ENCODE measurements around the gene TTLL11.
"Not testable (repeated sequence)": the region's sequence is repeated elsewhere in the genome, so short reads cannot be mapped to it uniquely, and the experiment has no call there.

TTLL11 gene

GRCh38 chr9:122125509-122126330, 32.6 kb upstream of the TTLL11 start:
- FAIRE-seq (no peak), DNase-seq (ENCODE audit: insufficient read length, low spot score) (no peak)

- peak; percentile 47 for FAIRE-seq
- peak; percentile 91 for DNase-seq (ENCODE audit: insufficient read length, low spot score)
Observed at GRCh38 chr9:122125158-122125508, 32.0 kb upstream of the TTLL11 start.

GRCh38 chr9:122124528-122124927, 31.4 kb upstream of the TTLL11 start:
- FAIRE-seq, result no peak
- DNase-seq (ENCODE audit: insufficient read length, low spot score), result no peak

- DNase-seq (ENCODE audit: insufficient read length, low spot score) (no peak), FAIRE-seq (no peak)
Observed at GRCh38 chr9:122124048-122124447, 30.9 kb upstream of the TTLL11 start.

- DNase-seq (ENCODE audit: insufficient read length, low spot score), result peak; percentile 75
- no peak for FAIRE-seq
Observed at GRCh38 chr9:122122903-122123632, 30.0 kb upstream of the TTLL11 start.

- DNase-seq (ENCODE audit: insufficient read length, low spot score) (no peak), FAIRE-seq (no peak)
Observed at GRCh38 chr9:122122468-122122867, 29.4 kb upstream of the TTLL11 start.

- DNase-seq (ENCODE audit: insufficient read length, low spot score) (no peak), FAIRE-seq (no peak)
Observed at GRCh38 chr9:122121931-122122330, 28.8 kb upstream of the TTLL11 start.

- DNase-seq (ENCODE audit: insufficient read length, low spot score) (no peak), FAIRE-seq (no peak)
Observed at GRCh38 chr9:122121391-122121790, 28.3 kb upstream of the TTLL11 start.

- FAIRE-seq, result no peak
- DNase-seq (ENCODE audit: insufficient read length, low spot score), result no peak
Observed at GRCh38 chr9:122120316-122121071, 27.4 kb upstream of the TTLL11 start.

- no peak for DNase-seq (ENCODE audit: insufficient read length, low spot score)
- FAIRE-seq, result no peak
Observed at GRCh38 chr9:122119721-122120120, 26.6 kb upstream of the TTLL11 start.

GRCh38 chr9:122119166-122119521, 26.0 kb upstream of the TTLL11 start:
- DNase-seq (ENCODE audit: insufficient read length, low spot score) (no peak), FAIRE-seq (no peak)

GRCh38 chr9:122118343-122119165, 25.4 kb upstream of the TTLL11 start:
- no peak for FAIRE-seq
- DNase-seq (ENCODE audit: insufficient read length, low spot score), result no peak

GRCh38 chr9:122117241-122117640, 24.1 kb upstream of the TTLL11 start:
- not testable (repeated sequence) for FAIRE-seq

GRCh38 chr9:122116448-122117173, 23.5 kb upstream of the TTLL11 start:
- no peak for DNase-seq (ENCODE audit: insufficient read length, low spot score)
- FAIRE-seq, result no peak

More at GRCh38 chr9:122117241-122117640, 24.1 kb upstream of the TTLL11 start:
- DNase-seq (ENCODE audit: insufficient read length, low spot score), result not testable (repeated sequence)

GRCh38 chr9:122116040-122116439, 22.9 kb upstream of the TTLL11 start:
- DNase-seq (ENCODE audit: insufficient read length, low spot score) (no peak), FAIRE-seq (no peak)

- DNase-seq (ENCODE audit: insufficient read length, low spot score) (no peak), FAIRE-seq (no peak)
Observed at GRCh38 chr9:122115176-122116035, 22.3 kb upstream of the TTLL11 start.

- FAIRE-seq (no peak), DNase-seq (ENCODE audit: insufficient read length, low spot score) (no peak)
Observed at GRCh38 chr9:122113574-122113973, 20.5 kb upstream of the TTLL11 start.

GRCh38 chr9:122112238-122112637, 19.1 kb upstream of the TTLL11 start:
- DNase-seq (ENCODE audit: insufficient read length, low spot score), result no peak

More at GRCh38 chr9:122112238-122112637, 19.1 kb upstream of the TTLL11 start:
- no peak for FAIRE-seq

All from GM19239 (cell line).